Measurements from ENCODE around the gene SOX12. TPM values are rescaled to one million over a fixed set of nuclear protein-coding genes. Genes with fewer than 3 reads are reported as not detected.
A peak's percentile ranks its signal among the peaks of the same experiment; 100 is the strongest.
"Not testable (repeated sequence)": the region's sequence is repeated elsewhere in the genome, so short reads cannot be mapped to it uniquely, and the experiment has no call there.

The SOX12 gene
- total RNA-seq, 1 experiment from 2014 or later: 59.1 TPM

- TF ChIP-seq GABPB1 (CRISPR knock-in tag; IDR thresholded peaks at IDR 0.05) (peak; percentile 78; the same call in 1 of the 2 replicates), CTCF (IDR thresholded peaks at IDR 0.05) (peak; percentile 95), HMGXB4 (CRISPR knock-in tag; IDR thresholded peaks at IDR 0.05) (no peak), TEAD4 (CRISPR knock-in tag; IDR thresholded peaks at IDR 0.05) (no peak), GRHL2 (CRISPR knock-in tag; IDR thresholded peaks at IDR 0.05; ENCODE audit: insufficient replicate concordance, severe bottlenecking) (no peak), JAZF1 (CRISPR knock-in tag; IDR thresholded peaks at IDR 0.05) (no peak), SOX15 (CRISPR knock-in tag; IDR thresholded peaks at IDR 0.05) (no peak), SMAD4 (CRISPR knock-in tag; IDR thresholded peaks at IDR 0.05) (no peak), TEAD1 (CRISPR knock-in tag; IDR thresholded peaks at IDR 0.05) (0 out of 2 replicates have a peak, but pooled peaks have one; percentile 22), ESRRA (CRISPR knock-in tag; IDR thresholded peaks at IDR 0.05; ENCODE audit: borderline replicate concordance) (no peak), HMGA2 (CRISPR knock-in tag; IDR thresholded peaks at IDR 0.05) (no peak), ZNF263 (CRISPR knock-in tag; IDR thresholded peaks at IDR 0.05; ENCODE audit: low read depth) (no peak), OVOL2 (CRISPR knock-in tag; IDR thresholded peaks at IDR 0.05; ENCODE audit: borderline replicate concordance) (no peak), USF1 (CRISPR knock-in tag; IDR thresholded peaks at IDR 0.05) (no peak), E2F1 (CRISPR knock-in tag; IDR thresholded peaks at IDR 0.05) (no peak), NFE2L1 (CRISPR knock-in tag; IDR thresholded peaks at IDR 0.05) (no peak), FOXP4 (CRISPR knock-in tag; IDR thresholded peaks at IDR 0.05) (no peak)
Observed at GRCh38 chr20:354298-354977, 29.1 kb downstream of the SOX12 start (continued).

- not testable (repeated sequence) for H3K9me3 Mint-ChIP-seq; H3K27ac Mint-ChIP-seq; H3K36me3 Mint-ChIP-seq; H3K4me3 Mint-ChIP-seq; ATAC-seq; H3K27me3 Mint-ChIP-seq (ENCODE audit: low read depth); DNase-seq (ENCODE audit: low spot score)
- CTCF ChIA-PET: interaction anchor here (1.4 to 3.6 kb wide), 4 partner anchors 9 to 289 kb away, joined by 4 to 66 read pairs (median 18); partner anchors contain the start of genes NRSN2 and TRIB3
- POLR2A ChIA-PET: interaction anchor here (0.8 kb wide), 1 partner anchor 9 kb away, joined by 4 read pairs; the partner anchor contains the start of gene NRSN2
- H3K4me1 Mint-ChIP-seq: peaks cover 15% of the 10 kb centered on the region
Observed at GRCh38 chr20:356154-356553, 30.8 kb downstream of the SOX12 start.

Measured in WTC11 (cell line).